ENCODE measurements around the gene IL27RA.

DNA sequence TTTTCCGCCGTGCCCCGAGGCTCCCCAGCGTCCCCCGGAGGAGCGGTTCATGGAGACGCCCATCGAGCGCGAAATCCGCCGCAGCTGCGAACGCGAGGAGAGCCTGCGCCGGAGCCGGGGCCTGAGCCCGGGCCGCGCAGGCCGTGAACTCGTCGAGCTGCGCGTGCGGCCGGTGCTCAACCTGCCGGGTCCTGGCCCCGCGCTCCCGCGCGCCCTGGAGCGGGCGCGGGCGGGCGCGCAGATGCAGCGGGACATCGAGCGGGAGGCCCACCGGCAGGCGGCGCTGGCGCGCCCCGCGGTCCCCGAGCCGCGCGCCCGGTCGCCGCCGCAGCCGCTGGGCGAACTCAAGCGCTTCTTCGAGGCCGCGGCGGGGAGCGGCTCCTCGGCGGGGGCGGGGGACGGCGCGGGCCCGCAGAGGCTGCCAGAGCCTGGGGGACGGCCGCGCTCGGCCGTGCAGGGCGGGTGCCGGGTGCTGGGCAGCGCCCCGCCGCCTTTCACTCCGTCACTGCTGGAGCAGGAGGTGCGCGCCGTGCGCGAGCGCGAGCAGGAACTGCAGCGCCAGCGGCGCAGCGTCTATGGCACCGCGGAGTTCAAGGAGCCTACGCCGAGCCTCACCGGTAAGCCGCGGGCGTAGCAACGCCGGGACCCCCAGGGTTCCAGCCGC lies 41.8 kb downstream of the IL27RA start:
- peak; percentile 33 to 66 for TF ChIP-seq POLR2A (IDR thresholded peaks at IDR 0.05)
- TF ChIP-seq, protein P1, sequence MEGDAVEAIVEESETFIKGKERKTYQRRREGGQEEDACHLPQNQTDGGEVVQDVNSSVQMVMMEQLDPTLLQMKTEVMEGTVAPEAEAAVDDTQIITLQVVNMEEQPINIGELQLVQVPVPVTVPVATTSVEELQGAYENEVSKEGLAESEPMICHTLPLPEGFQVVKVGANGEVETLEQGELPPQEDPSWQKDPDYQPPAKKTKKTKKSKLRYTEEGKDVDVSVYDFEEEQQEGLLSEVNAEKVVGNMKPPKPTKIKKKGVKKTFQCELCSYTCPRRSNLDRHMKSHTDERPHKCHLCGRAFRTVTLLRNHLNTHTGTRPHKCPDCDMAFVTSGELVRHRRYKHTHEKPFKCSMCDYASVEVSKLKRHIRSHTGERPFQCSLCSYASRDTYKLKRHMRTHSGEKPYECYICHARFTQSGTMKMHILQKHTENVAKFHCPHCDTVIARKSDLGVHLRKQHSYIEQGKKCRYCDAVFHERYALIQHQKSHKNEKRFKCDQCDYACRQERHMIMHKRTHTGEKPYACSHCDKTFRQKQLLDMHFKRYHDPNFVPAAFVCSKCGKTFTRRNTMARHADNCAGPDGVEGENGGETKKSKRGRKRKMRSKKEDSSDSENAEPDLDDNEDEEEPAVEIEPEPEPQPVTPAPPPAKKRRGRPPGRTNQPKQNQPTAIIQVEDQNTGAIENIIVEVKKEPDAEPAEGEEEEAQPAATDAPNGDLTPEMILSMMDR (IDR thresholded peaks at IDR 0.05) = peak; percentile 18 to 97 (median 72)

Measured in Peyer's patch (tissue), 4 donors.